GM12878 (cell line): Measurements from ENCODE around the gene MUC13. TPM values are rescaled to one million over a fixed set of nuclear protein-coding genes. Genes with fewer than 3 reads are reported as not detected.

ENCODE experiments used
- ATAC-seq: fragments of 200-7000 bp; cut with Tn5 transposase; 3 replicates; pipeline ENCODE4 v1.9.1; 2020; ENCODE audit warnings: mild to moderate bottlenecking, moderate library complexity
- BruUV-seq: library from RNA; stranded (reverse); fragments of 400-500 nt; replicated peaks from 2 replicates; lab custom pipeline; 2021; lab: Mats Ljungman, UMichigan
- CTCF ChIA-PET: fragments of 300-600 bp; sonication (Branson Sonifier 250); formaldehyde crosslinking; extraction: SDS; loops from one replicate; lab custom pipeline; 2021; ENCODE audit warnings: inconsistent platforms; lab: Yijun Ruan, JAX
- POLR2A ChIA-PET: fragments of 350-600 bp; formaldehyde crosslinking; extraction: SDS; loops from one replicate; lab custom pipeline; 2021; ENCODE audit warnings: inconsistent platforms; lab: Charles Lee
- RAD21 ChIA-PET: fragments of 300-600 bp; sonication (Branson Sonifier 250); formaldehyde crosslinking; loops from one replicate; lab custom pipeline; 2023; ENCODE audit warnings: antibody characterized with exemption; ENCODE audit not compliant: unreplicated experiment; lab: Charles Lee
- SMC1A ChIA-PET: fragments of 300-600 bp; sonication (Branson Sonifier 250); formaldehyde crosslinking; loops from one replicate; lab custom pipeline; 2023; ENCODE audit not compliant: unreplicated experiment, uncharacterized antibody; lab: Charles Lee
- DNase-seq: peaks from one replicate; pipeline ENCODE4 v3.0.0-alpha.2; 2011; ENCODE audit warnings: low read depth, low spot score
- FAIRE-seq: peaks from 3 replicates; lab custom pipeline; 2011; peaks lifted over from hg19 to GRCh38; lab: Jason Lieb, UNC
- H2AFZ ChIP-seq: 2 replicates; pipeline ENCODE4 v1.6.0; 2011; ENCODE audit warnings: low read depth, low read length, control low read depth; ENCODE audit not compliant: control insufficient read depth
- H3K27ac ChIP-seq: 2 replicates; pipeline ENCODE4 v1.5.1; 2011; ENCODE audit warnings: control low read depth; ENCODE audit not compliant: control insufficient read depth, insufficient read depth
- H3K27me3 ChIP-seq, 2 experiments: replicated peaks in 1 of 2; 2 replicates each; pipeline versions ENCODE4 v1.6.0 to v1.6.1; 2011; ENCODE audit warnings: low read length in 1 of 2; ENCODE audit not compliant: control insufficient read depth in 2 of 2, insufficient read depth in 2 of 2
- H3K36me3 ChIP-seq, 2 experiments: 2 replicates each; pipeline ENCODE4 v1.5.1; 2011; ENCODE audit warnings: low read length in 1 of 2; ENCODE audit not compliant: control insufficient read depth in 2 of 2, insufficient read depth in 2 of 2
- H3K4me1 ChIP-seq: 2 replicates; pipeline ENCODE4 v1.6.1; 2011; ENCODE audit warnings: mild to moderate bottlenecking, low read length, moderate library complexity, mixed read lengths; ENCODE audit not compliant: control insufficient read depth, insufficient read depth
- H3K4me2 ChIP-seq: 2 replicates; pipeline ENCODE4 v1.6.0; 2011; ENCODE audit warnings: control low read depth; ENCODE audit not compliant: control insufficient read depth, insufficient read depth
- H3K4me3 ChIP-seq: fragments of 200-600 bp; sonication (generic); 2 replicates; pipeline ENCODE4 v1.5.1; 2016
- H3K79me2 ChIP-seq: 2 replicates; pipeline ENCODE4 v1.6.0; 2011; ENCODE audit warnings: low read length; ENCODE audit not compliant: control insufficient read depth, insufficient read depth
- H3K9ac ChIP-seq: 2 replicates; pipeline ENCODE4 v1.8.0; 2011; ENCODE audit warnings: low read length, control low read depth, mixed read lengths; ENCODE audit not compliant: control insufficient read depth, insufficient read depth
- H3K9me3 ChIP-seq: replicated peaks from 3 replicates; pipeline ENCODE4 v1.5.1; 2011; ENCODE audit warnings: mild to moderate bottlenecking, low read length; ENCODE audit not compliant: control insufficient read depth, insufficient read depth
- H4K20me1 ChIP-seq: 2 replicates; pipeline ENCODE4 v1.6.0; 2011; ENCODE audit not compliant: control insufficient read depth, insufficient read depth
- CEBPB ChIP-seq, 2 experiments: fragments of 150-350 bp in 1 of 2; IDR thresholded peaks; 2 replicates each; pipeline ENCODE4 v1.6.1; 2012 to 2014; ENCODE audit warnings: low read depth in 2 of 2, low read length in 2 of 2, borderline replicate concordance in 1 of 2, inconsistent platforms in 1 of 2
- NFYB ChIP-seq: IDR thresholded peaks from 2 replicates; pipeline ENCODE4 v1.6.1; 2011; ENCODE audit warnings: low read depth, mild to moderate bottlenecking, low read length, improper control_type of control experiment, moderate library complexity; ENCODE audit not compliant: insufficient read depth
- NR2C1 ChIP-seq: fragments of 450-650 bp; IDR thresholded peaks from 2 replicates; pipeline ENCODE4 v1.6.1; 2017; ENCODE audit warnings: antibody characterized with exemption, mild to moderate bottlenecking, moderate library complexity
- SIX5 ChIP-seq: IDR thresholded peaks from 2 replicates; pipeline ENCODE4 v1.6.1; 2011; ENCODE audit warnings: mild to moderate bottlenecking, low read depth, low read length, moderate library complexity; ENCODE audit not compliant: severe bottlenecking
- TCF12 ChIP-seq: IDR thresholded peaks from 2 replicates; pipeline ENCODE4 v1.6.1; 2011; ENCODE audit warnings: low read depth, mild to moderate bottlenecking, low read length
- USF1 ChIP-seq: IDR thresholded peaks from 2 replicates; pipeline ENCODE4 v1.6.1; 2011; ENCODE audit warnings: borderline replicate concordance, low read depth, mild to moderate bottlenecking, moderate library complexity, mixed read lengths, low read length; ENCODE audit not compliant: insufficient read depth; ENCODE audit errors: extremely low read length
- ZBTB33 ChIP-seq: fragments of 450-650 bp; IDR thresholded peaks from 2 replicates; pipeline ENCODE4 v1.6.1; 2017; ENCODE audit warnings: mild to moderate bottlenecking
- ZNF24 ChIP-seq: fragments of 450-650 bp; IDR thresholded peaks from 2 replicates; pipeline ENCODE4 v1.6.1; 2017; ENCODE audit warnings: antibody characterized with exemption, mild to moderate bottlenecking
- WGBS: methylation state at CpG from one replicate; pipeline ENCODE4 v1.1.6; 2016; ENCODE audit warnings: low lambda C conversion rate; ENCODE audit not compliant: insufficient replicate concordance, insufficient coverage; ENCODE audit errors: missing lambda C conversion rate; 5-methylcytosine and 5-hydroxymethylcytosine counted together
- in situ Hi-C: fragments of 300-500 bp; cut with MboI; formaldehyde crosslinking; loops from 9 replicates; pipeline ENCODE4 v1.14.3; 2018; ENCODE audit warnings: mixed read lengths
- intact Hi-C: fragments of 100-400 bp; cut with micrococcal nuclease; formaldehyde crosslinking; loops from one replicate; pipeline ENCODE4 v1.14.2; 2022; ENCODE audit not compliant: unreplicated experiment
- polyA plus RNA-seq, 11 experiments: library from polyadenylated mRNA; depleted of rRNA in 4 of 11; unstranded in 6 of 11; stranded (reverse) in 5 of 11; fragments of >200 nt; fragmentation: Nextera tagmentation in 4 of 11; fragmentation: Illumina TruSeq in 1 of 11; extraction: Ambion mirVana in 4 of 11; extraction: Trizol in 1 of 11; gene quantifications; 1 replicate in 1 of 11; 2 replicates in 10 of 11; pipeline versions ENCODE4 v1.2.1 to v1.2.3, GENCODE V29; 2011 to 2016; ENCODE audit warnings: inconsistent platforms in 2 of 11, missing spikeins in 2 of 11, low read depth in 1 of 11
- total RNA-seq, 4 experiments: library from RNA; depleted of rRNA in 3 of 4; stranded (reverse); fragments of >200 nt in 3 of 4; fragmentation: Illumina TruSeq in 1 of 4; extraction: Trizol in 1 of 4; gene quantifications; 2 replicates each; pipeline versions ENCODE4 v1.2.1 to v1.2.3, GENCODE V29; 2013 to 2021

MUC13 gene
- total and polyA plus RNA-seq, 10 of the 15 experiments (the other 5 are each of a cell fraction or from before 2014, with no cell fraction given) = 0.27 to 60.1 (median 0.76) TPM

GRCh38 chr3:124882816-124883747 is 51.5 kb downstream of the MUC13 start:
- Histone ChIP-seq H3K4me3 (no peak overlapping the region), H3K27ac (no peak overlapping the region), H3K36me3 (no peaks in the 10 kb centered on the region), H3K4me1 (no peaks in the 10 kb centered on the region), H4K20me1 (no peaks in the 10 kb centered on the region), H3K79me2 (no peaks in the 10 kb centered on the region), H2AFZ (no peak overlapping the region), H3K27me3 (peaks cover 0 to 4% of the 10 kb centered on the region in 2 experiments; a peak in 3 of 4 replicates), H3K9ac (no peak overlapping the region), H3K9me3 (no peaks in the 10 kb centered on the region), H3K4me2 (no peak overlapping the region)
- ChIA-PET CTCF (interaction anchor here (1.0 to 1.5 kb wide), 4 partner anchors 18 to 113 kb away, joined by 3 to 5 read pairs (median 3); no protein-coding TSS in a partner anchor), SMC1A (interaction anchor here (0.8 to 1.8 kb wide), 2 partner anchors 13 to 114 kb away, joined by 3 to 5 read pairs; no protein-coding TSS in a partner anchor), POLR2A (interaction anchor here (0.6 kb wide), 1 partner anchor 8 kb away, joined by 3 read pairs; no protein-coding TSS in a partner anchor), RAD21 (no interaction called here)
- no TSS peak for BruUV-seq
- 66% methylated on average over 13 of the region's 13 CpGs for WGBS
- TF ChIP-seq ZNF24 (no peak), CEBPB (IDR thresholded peaks at IDR 0.05; ENCODE audit: borderline replicate concordance in 1 of 2, low read depth in 2 of 2, low read length in 2 of 2) (no peak), NFYB (no peak), SIX5 (no peak), ZBTB33 (no peak), TCF12 (no peak), NR2C1 (no peak), USF1 (no peak)
- FAIRE-seq (no peak), ATAC-seq (no peak), DNase-seq (no peak)
- in situ Hi-C loops (no loop called here), intact Hi-C loops (no loop called here)
